Stimulated activated CD8-positive, alpha-beta memory T cell treated with anti-CD3 and anti-CD28 coated beads, Interleukin-12 subunit alpha, Interleukin-12 subunit beta, amount 100 ng/mL, for 1 hour (primary cell): ENCODE measurements around the gene SRRM2.

ENCODE experiments used
- DNase-seq: peaks from one replicate; pipeline ENCODE4 v3.0.0-alpha.2; 2020; ENCODE audit warnings: low read depth

Gene SRRM2

DNA sequence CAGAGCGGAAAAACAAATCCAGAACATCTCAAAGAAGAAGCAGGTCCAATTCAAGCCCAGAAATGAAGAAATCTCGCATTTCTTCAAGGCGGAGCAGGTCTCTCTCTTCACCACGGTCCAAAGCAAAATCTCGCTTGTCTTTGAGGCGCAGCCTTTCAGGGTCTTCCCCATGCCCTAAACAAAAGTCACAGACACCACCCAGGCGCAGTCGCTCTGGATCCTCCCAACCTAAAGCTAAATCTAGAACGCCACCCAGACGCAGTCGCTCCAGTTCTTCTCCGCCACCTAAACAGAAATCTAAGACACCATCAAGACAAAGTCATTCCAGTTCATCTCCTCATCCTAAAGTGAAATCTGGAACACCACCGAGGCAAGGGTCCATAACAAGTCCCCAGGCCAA lies 10.3 kb downstream of the SRRM2 start:
- DNase-seq, result no peak

DNA sequence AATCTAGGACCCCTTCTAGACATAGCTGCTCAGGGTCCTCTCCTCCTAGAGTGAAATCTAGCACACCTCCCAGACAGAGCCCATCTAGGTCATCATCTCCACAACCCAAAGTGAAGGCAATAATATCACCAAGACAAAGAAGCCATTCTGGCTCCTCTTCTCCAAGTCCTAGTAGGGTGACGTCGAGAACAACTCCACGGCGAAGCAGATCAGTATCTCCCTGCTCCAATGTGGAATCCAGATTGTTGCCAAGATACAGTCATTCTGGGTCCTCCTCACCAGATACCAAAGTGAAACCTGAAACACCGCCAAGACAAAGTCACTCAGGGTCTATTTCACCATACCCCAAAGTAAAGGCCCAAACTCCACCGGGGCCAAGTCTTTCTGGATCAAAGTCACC lies 10.7 kb downstream of the SRRM2 start:
- no peak for DNase-seq

- no peak for DNase-seq
These were observed 12.3 kb downstream of the SRRM2 start for GRCh38 chr16:2764718-2765117.

DNA sequence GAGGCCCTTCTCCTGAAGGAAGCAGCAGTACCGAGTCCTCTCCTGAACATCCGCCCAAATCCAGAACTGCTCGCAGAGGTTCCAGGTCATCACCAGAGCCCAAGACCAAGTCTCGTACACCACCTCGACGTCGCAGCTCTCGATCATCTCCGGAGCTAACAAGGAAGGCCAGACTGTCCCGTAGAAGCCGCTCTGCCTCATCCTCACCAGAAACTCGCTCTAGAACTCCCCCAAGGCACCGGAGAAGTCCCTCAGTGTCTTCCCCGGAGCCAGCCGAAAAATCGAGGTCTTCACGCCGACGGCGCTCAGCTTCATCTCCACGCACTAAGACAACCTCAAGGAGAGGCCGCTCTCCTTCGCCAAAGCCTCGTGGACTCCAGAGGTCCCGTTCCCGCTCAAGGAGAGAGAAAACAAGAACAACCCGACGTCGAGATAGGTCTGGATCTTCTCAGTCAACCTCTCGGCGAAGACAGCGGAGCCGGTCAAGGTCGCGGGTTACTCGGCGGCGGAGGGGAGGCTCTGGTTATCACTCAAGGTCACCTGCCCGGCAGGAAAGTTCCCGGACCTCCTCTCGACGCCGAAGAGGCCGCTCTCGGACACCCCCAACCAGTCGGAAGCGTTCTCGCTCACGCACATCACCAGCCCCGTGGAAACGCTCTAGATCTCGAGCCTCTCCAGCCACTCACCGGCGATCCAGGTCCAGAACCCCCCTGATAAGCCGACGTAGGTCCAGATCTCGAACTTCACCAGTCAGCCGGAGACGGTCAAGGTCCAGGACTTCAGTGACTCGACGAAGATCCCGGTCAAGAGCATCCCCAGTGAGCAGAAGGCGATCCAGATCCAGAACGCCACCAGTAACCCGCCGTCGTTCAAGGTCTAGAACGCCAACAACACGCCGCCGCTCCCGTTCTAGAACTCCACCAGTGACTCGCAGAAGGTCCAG lies 13.3 kb downstream of the SRRM2 start:
- no peak for DNase-seq

DNA sequence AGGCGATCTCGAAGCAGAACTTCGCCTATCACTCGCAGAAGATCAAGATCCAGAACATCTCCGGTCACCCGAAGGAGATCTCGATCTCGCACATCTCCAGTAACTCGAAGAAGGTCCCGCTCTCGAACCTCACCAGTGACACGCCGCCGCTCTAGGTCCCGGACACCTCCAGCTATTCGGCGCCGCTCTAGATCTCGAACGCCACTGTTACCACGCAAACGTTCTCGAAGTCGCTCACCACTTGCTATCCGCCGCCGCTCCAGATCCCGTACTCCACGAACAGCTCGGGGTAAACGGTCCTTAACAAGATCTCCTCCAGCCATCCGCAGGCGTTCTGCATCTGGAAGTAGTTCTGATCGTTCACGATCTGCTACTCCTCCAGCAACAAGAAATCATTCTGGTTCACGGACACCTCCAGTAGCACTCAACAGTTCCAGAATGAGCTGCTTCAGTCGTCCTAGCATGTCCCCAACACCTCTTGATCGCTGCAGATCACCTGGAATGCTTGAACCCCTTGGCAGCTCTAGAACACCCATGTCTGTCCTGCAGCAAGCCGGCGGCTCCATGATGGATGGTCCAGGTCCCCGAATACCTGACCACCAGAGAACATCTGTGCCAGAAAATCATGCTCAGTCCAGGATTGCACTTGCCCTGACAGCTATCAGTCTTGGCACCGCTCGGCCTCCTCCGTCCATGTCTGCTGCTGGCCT lies 14.1 kb downstream of the SRRM2 start:
- DNase-seq, result no peak

DNA sequence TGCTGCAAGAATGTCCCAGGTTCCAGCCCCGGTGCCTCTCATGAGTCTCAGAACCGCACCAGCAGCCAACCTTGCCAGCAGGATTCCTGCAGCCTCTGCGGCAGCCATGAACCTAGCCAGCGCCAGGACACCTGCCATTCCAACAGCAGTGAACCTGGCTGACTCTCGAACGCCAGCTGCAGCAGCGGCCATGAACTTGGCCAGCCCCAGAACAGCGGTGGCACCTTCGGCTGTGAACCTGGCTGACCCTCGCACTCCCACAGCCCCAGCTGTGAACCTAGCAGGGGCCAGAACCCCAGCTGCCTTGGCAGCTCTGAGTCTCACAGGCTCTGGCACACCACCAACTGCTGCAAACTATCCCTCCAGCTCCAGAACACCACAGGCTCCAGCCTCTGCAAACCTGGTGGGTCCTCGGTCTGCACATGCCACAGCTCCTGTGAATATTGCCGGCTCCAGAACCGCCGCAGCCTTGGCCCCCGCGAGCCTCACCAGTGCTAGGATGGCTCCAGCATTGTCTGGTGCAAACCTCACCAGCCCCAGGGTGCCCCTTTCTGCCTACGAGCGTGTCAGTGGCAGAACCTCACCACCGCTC lies 14.8 kb downstream of the SRRM2 start:
- no peak for DNase-seq

DNA sequence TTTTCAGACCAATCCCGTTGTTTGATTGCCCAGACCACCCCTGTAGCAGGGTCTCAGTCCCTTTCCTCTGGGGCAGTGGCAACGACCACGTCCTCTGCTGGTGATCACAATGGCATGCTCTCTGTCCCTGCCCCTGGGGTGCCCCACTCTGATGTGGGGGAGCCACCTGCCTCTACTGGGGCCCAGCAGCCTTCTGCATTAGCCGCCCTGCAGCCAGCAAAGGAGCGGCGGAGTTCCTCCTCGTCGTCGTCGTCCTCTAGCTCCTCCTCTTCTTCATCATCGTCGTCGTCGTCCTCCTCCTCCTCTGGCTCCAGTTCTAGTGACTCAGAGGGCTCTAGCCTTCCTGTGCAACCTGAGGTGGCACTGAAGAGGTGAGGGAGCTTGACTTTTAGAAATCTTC lies 15.5 kb downstream of the SRRM2 start:
- no peak for DNase-seq

DNA sequence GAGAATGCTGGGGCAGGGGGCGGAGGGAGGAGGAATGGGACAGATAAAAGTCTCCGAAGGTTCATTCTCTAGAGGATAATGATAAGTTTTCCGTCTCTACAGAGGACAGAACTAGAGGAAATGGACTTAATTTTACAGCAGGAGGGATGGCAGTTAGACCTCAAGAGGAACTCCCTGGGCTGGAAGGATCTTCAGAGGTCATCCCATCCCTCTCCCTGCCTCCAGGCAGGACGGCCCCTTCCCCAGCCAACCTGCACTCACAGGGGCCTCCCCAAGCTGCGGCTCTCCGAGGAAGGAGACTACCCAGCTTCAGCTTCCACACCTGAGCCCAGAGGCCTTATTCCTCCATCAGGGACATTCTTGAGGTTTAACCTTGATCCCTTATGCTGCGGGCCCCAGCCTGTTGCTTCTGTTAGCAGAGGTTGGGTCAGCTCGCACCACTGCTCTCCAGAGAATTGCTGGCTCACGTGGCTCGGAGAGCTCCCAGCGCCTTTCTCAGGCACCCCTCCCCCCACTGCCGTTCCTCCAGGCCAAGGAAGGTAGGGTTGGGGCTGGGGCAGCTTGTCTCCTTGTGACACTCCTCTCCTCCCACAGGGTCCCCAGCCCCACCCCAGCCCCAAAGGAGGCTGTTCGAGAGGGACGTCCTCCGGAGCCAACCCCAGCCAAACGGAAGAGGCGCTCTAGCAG lies 16.1 kb downstream of the SRRM2 start:
- no peak for DNase-seq

DNA sequence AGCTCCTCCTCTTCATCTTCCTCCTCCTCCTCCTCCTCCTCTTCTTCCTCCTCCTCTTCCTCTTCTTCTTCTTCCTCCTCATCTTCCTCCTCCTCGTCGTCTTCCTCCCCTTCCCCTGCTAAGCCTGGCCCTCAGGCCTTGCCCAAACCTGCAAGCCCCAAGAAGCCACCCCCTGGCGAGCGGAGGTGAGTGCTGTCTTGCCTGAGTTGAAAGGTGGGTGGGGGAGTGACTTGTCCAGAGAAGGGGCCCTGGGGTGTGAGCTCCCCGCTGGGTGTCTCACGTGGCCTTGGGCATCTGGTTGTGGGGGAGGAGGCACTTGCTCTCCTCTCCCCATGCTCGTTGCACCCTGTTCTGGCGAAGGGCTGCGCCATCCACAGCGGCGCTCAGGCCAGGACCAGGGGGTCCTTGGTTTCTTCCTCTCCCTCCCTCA lies 16.7 kb downstream of the SRRM2 start:
- DNase-seq, result no peak

DNA sequence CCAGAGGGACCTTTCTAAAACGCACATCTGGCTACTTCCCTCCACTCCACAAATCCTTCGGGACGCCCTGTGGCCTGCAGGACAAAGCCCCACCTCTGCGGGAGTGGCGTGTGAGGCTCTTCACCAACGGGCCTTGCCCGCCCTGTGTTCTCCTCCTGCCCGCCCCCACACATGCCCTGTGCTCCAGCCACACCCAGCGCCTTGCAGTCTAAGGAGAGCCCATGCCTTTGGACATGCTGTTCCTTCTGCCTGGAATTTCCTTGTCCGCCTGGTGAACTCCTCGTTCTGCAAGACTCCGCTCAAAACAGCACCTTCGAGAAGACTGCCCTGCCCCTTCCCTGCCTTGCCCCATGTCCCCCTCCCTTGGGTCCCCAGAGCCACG lies 17.2 kb downstream of the SRRM2 start:
- DNase-seq, result no peak

DNA sequence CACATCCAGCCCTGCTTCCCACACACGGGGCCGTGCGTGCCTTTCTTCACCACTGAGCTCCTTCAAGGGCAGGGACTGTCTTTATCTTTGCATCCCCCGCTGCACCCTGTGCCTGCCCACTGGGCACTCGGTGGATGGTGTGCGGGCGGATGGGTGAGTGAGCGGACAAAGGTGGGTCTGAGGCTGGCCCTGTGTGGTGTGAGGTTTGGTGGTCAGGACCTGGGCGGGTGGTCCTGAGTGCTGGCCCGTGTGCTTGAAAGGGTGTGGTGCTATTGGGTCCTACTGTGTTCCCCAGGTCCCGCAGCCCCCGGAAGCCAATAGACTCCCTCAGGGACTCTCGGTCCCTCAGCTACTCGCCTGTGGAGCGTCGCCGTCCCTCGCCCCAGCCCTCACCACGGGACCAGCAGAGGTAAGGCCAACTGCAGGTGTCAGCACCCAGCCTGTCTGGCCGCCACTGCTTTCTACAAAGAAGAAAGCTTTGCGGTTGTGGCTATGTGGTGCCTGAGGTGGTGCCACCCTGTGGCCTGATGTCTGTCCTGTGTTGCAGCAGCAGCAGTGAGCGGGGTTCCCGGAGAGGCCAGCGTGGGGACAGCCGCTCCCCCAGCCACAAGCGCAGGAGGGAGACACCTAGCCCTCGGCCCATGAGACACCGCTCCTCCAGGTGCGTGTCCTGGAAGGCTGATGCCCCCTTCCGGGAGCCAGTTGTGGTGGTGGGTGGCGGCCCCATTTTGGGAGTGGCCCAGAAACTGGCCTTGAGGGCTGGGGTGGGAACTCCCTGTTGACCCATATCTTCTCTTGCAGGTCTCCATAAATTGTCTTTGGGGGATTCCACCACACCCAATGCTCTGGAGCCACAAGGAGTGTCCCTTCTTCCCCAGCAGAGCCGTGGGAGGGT lies 17.9 kb downstream of the SRRM2 start:
- no peak for DNase-seq

DNA sequence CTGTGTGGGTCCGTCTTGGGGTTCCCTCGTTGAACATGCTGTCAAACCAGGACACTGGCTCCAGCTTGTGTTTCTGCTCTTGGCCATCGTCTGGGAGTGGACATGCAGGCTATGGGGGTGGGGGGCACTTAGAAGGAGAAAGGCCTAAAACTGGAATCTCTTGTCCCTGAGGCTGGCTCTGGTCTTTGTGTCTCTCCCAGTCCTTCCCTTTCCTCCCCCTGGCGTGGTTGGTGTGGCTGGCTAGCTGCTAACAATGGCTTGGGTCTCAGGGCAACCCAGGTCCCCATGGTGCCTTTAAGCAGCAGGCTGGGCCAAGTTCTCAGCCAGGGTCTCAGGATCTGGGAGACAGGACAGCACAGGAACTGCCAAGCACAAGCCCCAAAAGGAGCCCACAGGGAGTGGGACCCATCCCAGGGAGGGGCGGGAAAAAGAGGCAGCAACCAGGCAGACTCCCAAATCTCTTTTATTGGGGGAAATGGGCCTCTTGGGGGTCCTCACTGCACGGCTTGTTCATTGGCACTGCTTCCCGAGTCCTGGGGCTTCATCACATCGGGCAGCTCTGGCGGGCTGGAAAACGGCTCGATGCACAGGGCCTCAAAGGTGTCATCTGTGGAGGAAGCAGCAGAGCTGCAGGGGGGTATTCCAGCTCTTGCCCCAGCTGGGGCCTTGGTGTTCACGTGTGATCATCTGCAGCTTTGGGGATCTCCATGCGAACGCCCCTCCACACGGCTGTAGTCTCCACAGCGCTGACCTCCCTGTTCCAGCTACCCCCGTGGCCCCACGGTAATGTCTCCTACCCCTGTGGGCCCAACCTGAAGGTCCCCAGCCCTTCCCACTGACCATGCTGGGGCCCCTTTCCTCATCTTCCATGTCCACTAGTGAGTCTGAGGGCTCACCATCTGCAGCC lies 19.3 kb downstream of the SRRM2 start:
- DNase-seq, result no peak

GRCh38 chr16:2773188-2773968 lies 20.9 kb downstream of the SRRM2 start:
- DNase-seq, result no peak

DNA sequence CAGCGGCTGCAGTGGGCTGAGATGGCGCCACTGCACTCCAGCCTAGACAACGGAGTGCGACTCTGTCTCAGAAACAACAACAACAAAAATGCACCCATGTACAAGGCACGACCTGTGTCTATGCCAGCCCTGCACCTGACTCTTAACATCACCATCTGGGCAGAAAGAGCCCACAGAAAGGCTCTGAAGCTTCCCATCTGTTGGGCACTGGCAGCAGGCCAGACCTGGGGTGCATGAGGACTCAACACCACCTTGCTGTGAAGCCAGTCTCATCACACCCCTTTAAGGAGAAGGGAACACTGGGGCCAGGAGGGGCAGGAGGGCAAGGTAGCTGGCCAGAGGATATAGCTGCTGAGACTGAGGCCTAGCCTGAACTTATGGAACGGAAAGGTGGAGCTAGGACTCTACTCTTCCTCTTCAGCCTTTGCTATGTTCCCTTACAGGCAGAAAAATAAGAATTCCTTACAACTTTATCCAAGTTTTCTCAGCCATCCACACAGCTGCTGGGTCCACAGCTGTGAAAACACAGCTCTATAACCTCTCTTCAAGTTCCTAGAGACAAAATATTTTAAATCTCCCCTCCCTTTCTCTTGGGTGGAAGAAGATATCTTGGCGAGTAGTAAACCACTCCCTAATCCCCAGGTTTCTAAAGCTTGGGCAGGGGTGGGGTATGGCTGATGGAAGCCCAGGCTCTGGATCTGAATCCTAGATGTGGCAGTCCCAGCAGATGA lies 21.9 kb downstream of the SRRM2 start:
- no peak for DNase-seq

GRCh38 chr16:2775131-2775716 lies 22.8 kb downstream of the SRRM2 start:
- no peak for DNase-seq

DNA sequence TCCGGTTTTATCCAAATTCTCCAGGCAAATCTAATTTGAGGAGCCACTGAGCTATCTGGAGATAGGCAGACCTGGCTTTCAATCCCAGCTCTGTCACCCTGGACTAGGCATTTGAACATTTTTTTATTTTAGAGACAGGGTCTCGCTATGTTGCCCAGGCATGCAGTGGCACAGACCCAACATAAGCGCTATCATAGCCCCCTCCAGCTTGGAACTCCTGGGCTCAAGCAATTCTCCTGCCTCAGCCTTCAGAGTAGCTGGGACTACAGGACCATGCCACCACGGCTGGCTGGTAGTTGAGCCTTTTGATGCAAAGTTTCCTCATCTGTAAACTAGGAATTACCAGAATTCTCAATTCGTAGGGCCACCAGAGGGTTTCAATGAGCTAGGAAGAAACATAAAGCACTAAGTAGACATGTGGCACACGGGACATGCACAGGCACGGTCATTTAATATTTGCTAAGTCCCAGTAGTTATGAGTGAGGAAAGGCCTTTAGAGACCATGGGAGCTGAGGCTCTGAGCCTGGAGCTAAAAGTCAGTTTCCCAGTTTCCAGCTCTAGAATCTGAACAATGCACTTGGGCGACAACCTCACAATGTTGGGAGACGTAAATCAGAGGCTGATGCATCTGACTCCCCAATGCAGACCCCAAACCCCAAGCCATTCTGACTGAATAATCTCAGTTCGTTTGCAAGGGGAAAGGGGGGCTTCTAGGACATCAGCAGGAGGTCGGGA lies 23.5 kb downstream of the SRRM2 start:
- DNase-seq, result no peak

GRCh38 chr16:2776500-2777139 lies 24.2 kb downstream of the SRRM2 start:
- DNase-seq, result no peak
